ENCODE data around the gene ZNF486.

Gene ZNF486

GRCh38 chr19:20235156-20235555 is 68.1 kb downstream of the ZNF486 start:
- TF ChIP-seq TAF1 (IDR thresholded peaks at IDR 0.05; ENCODE audit: borderline replicate concordance, insufficient read depth, low read length) (no peak), REST (IDR thresholded peaks at IDR 0.05; ENCODE audit: insufficient read depth in 1 of 2, low read depth in 2 of 2, low read length in 2 of 2) (no peak), POLR2AphosphoS5 (IDR thresholded peaks at IDR 0.05; ENCODE audit: low read depth, low read length) (no peak), FOXP2 (optimal IDR thresholded peaks at IDR 0.05; ENCODE audit: borderline replicate concordance, extremely low read depth, extremely low read length, insufficient read depth) (no peak), SIN3A (IDR thresholded peaks at IDR 0.05; ENCODE audit: borderline replicate concordance, insufficient read depth, low read length) (no peak)

DNA sequence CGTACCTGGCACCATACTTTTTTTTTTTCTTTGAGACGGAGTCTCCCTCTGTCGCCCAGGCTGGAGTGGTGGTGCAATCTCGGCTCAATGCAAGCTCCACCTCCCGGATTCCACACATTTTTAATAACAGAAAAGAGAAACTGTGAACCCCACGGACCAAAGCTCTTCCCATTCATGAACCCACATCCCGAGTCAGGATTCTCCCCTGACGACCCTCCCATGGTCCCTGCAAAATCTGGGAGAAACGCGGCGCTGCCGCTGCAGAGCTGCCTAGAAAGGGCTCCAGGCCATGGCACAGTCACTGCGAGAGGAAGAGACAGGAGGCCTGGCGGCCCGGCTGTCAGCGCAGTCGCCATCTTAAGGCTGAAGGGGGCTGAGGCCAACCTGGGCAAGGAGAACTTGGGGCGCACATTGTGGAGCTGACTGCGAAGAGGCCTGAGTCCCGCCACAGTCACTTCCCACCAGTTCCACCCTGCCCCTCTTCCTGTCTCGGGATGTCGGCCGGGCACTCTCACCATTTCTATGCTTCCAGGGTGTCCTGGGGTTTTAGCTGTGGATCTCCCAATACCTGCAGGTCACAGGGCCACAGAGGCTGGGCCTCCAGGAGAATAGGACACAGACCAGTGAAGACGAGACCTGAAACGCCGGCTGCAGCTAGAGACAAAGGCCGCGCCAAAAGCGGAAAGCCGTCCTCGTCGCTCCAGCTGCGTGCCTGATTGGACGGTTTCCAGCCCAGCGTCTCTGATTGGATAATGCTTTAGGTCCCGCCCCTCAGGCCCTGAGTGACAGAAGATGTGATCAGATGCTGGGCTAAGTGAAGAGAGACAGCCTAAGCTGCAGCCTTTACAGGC is 71.0 kb downstream of the ZNF486 start:
- TF ChIP-seq FOXP2 (optimal IDR thresholded peaks at IDR 0.05; ENCODE audit: borderline replicate concordance, extremely low read depth, extremely low read length, insufficient read depth) (no peak), POLR2AphosphoS5 (IDR thresholded peaks at IDR 0.05; ENCODE audit: low read depth, low read length) (peak; percentile 90), SIN3A (IDR thresholded peaks at IDR 0.05; ENCODE audit: borderline replicate concordance, insufficient read depth, low read length) (0 out of 2 replicates have a peak, but pooled peaks have one; percentile 61), REST (IDR thresholded peaks at IDR 0.05; ENCODE audit: insufficient read depth in 1 of 2, low read depth in 2 of 2, low read length in 2 of 2) (no peak), TAF1 (IDR thresholded peaks at IDR 0.05; ENCODE audit: borderline replicate concordance, insufficient read depth, low read length) (peak; percentile 76; the same call in 1 of the 2 replicates)

DNA sequence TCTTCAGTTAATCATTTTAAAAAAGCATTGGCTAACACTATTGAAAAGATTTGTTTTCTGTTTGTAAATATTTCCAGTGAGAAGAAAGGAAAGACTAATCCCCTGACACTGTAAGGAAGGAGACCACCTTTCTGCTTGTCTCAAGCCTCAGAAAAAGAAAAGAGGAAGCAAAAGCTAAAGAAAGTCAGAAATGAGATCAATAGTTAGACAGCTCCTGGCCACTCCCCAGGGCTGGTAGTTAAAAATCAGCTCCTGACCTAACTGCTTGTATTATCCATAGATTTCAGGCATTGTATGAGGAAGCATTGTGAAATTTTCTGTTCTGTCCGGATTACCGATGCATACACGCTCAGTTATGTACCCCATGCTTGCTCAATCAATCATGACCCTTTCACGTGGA is 76.6 kb downstream of the ZNF486 start:
- no peak for TF ChIP-seq TAF1 (IDR thresholded peaks at IDR 0.05; ENCODE audit: borderline replicate concordance, insufficient read depth, low read length)
- TF ChIP-seq POLR2AphosphoS5 (IDR thresholded peaks at IDR 0.05; ENCODE audit: low read depth, low read length), result no peak
- no peak for TF ChIP-seq REST (IDR thresholded peaks at IDR 0.05; ENCODE audit: insufficient read depth in 1 of 2, low read depth in 2 of 2, low read length in 2 of 2)
- no peak for TF ChIP-seq FOXP2 (optimal IDR thresholded peaks at IDR 0.05; ENCODE audit: borderline replicate concordance, extremely low read depth, extremely low read length, insufficient read depth)
- TF ChIP-seq SIN3A (IDR thresholded peaks at IDR 0.05; ENCODE audit: borderline replicate concordance, insufficient read depth, low read length), result no peak

GRCh38 chr19:20244356-20244755 is 77.3 kb downstream of the ZNF486 start:
- TF ChIP-seq TAF1 (IDR thresholded peaks at IDR 0.05; ENCODE audit: borderline replicate concordance, insufficient read depth, low read length) (no peak), REST (IDR thresholded peaks at IDR 0.05; ENCODE audit: insufficient read depth in 1 of 2, low read depth in 2 of 2, low read length in 2 of 2) (no peak), SIN3A (IDR thresholded peaks at IDR 0.05; ENCODE audit: borderline replicate concordance, insufficient read depth, low read length) (no peak), POLR2AphosphoS5 (IDR thresholded peaks at IDR 0.05; ENCODE audit: low read depth, low read length) (no peak), FOXP2 (optimal IDR thresholded peaks at IDR 0.05; ENCODE audit: borderline replicate concordance, extremely low read depth, extremely low read length, insufficient read depth) (no peak)
